ENCODE data around the gene TXNIP. TPM values are rescaled to one million over a fixed set of nuclear protein-coding genes. Genes with fewer than 3 reads are reported as not detected.

The TXNIP gene
- total RNA-seq, 1 experiment from 2014 or later, result 2.5 TPM

GRCh38 chr1:145988773-145989172 lies 7.6 kb downstream of the TXNIP start:
- intact Hi-C loops (cut with micrococcal nuclease), result no loop called here
- no peak overlapping the region for H3K9ac ChIP-seq (ENCODE audit: low read length)
- ATAC-seq, result no peak
- H3K4me2 ChIP-seq (ENCODE audit: low read length), result no peak overlapping the region
- TF ChIP-seq ZFX (IDR thresholded peaks at IDR 0.05) (no peak), SRF (IDR thresholded peaks at IDR 0.05; ENCODE audit: low read depth) (no peak), SP1 (IDR thresholded peaks at IDR 0.05; ENCODE audit: low read depth) (no peak), EGR1 (IDR thresholded peaks at IDR 0.05; ENCODE audit: low read depth) (no peak), ATF3 (IDR thresholded peaks at IDR 0.05) (no peak), JUND (IDR thresholded peaks at IDR 0.05) (no peak), ELF1 (IDR thresholded peaks at IDR 0.05; ENCODE audit: borderline replicate concordance, low read depth) (no peak), RAD21 (IDR thresholded peaks at IDR 0.05; ENCODE audit: low read depth) (no peak), SIN3A (IDR thresholded peaks at IDR 0.05; ENCODE audit: low read depth) (no peak)
- TF ChIP-seq, protein P1, sequence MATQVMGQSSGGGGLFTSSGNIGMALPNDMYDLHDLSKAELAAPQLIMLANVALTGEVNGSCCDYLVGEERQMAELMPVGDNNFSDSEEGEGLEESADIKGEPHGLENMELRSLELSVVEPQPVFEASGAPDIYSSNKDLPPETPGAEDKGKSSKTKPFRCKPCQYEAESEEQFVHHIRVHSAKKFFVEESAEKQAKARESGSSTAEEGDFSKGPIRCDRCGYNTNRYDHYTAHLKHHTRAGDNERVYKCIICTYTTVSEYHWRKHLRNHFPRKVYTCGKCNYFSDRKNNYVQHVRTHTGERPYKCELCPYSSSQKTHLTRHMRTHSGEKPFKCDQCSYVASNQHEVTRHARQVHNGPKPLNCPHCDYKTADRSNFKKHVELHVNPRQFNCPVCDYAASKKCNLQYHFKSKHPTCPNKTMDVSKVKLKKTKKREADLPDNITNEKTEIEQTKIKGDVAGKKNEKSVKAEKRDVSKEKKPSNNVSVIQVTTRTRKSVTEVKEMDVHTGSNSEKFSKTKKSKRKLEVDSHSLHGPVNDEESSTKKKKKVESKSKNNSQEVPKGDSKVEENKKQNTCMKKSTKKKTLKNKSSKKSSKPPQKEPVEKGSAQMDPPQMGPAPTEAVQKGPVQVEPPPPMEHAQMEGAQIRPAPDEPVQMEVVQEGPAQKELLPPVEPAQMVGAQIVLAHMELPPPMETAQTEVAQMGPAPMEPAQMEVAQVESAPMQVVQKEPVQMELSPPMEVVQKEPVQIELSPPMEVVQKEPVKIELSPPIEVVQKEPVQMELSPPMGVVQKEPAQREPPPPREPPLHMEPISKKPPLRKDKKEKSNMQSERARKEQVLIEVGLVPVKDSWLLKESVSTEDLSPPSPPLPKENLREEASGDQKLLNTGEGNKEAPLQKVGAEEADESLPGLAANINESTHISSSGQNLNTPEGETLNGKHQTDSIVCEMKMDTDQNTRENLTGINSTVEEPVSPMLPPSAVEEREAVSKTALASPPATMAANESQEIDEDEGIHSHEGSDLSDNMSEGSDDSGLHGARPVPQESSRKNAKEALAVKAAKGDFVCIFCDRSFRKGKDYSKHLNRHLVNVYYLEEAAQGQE (IDR thresholded peaks at IDR 0.05; ENCODE audit: low read depth), result no peak
- BruUV-seq (replicated peaks), result no TSS peak
- no peak overlapping the region for H3K4me3 ChIP-seq (replicated peaks in 1 of 2; ENCODE audit: low read depth in 1 of 2, low read length in 2 of 2)
- no peaks in the 10 kb centered on the region for H3K27me3 ChIP-seq (ENCODE audit: insufficient read depth, low read length)
- no peaks in the 10 kb centered on the region for H3K79me2 ChIP-seq (ENCODE audit: insufficient read depth, low read length)
- ChIA-PET CTCF (interaction anchor here (1.6 to 2.2 kb wide), 3 partner anchors 9 to 18 kb away, joined by 4 to 7 read pairs (median 7); no protein-coding TSS in a partner anchor), POLR2A (interaction anchor here (1.3 kb wide), 1 partner anchor 24 kb away, joined by 4 read pairs; the partner anchor contains the start of genes ANKRD34A and POLR3GL), RAD21 (ENCODE audit: low non-redundant PET in 1 of 2, low total read pairs in 2 of 2, uncharacterized antibody in 2 of 2, unreplicated experiment in 2 of 2) (interaction anchor here in 1 of 2 experiments (0.6 kb wide), 1 partner anchor 39 kb away, joined by 3 read pairs; no protein-coding TSS in a partner anchor)
- H2AFZ ChIP-seq (ENCODE audit: low read depth, low read length, poor library complexity, severe bottlenecking), result no peak overlapping the region
- peaks cover 18 to 29% of the 10 kb centered on the region in 2 experiments for H3K4me1 ChIP-seq (ENCODE audit: control insufficient read depth in 1 of 2, insufficient read depth in 2 of 2, low read length in 2 of 2)
- no peak overlapping the region for H3K27ac ChIP-seq (ENCODE audit: low read depth, low read length)
- no peaks in the 10 kb centered on the region for H3K9me2 ChIP-seq (ENCODE audit: insufficient read depth)
- no peak for DNase-seq (ENCODE audit: low read depth, low spot score)
- no peaks in the 10 kb centered on the region for H4K20me1 ChIP-seq (ENCODE audit: insufficient read depth)
- H3K9me3 ChIP-seq (ENCODE audit: control insufficient read depth in 1 of 2, insufficient read depth in 1 of 2, low read depth in 1 of 2, low read length in 2 of 2), result no peaks in the 10 kb centered on the region
- H3K36me3 ChIP-seq (ENCODE audit: control insufficient read depth in 1 of 2, insufficient read depth in 2 of 2, low read length in 2 of 2), result no peaks in the 10 kb centered on the region
